Astrocyte (in vitro differentiated cells and primary cell): Measurements from ENCODE around the gene MCM8. TPM values are rescaled to one million over a fixed set of nuclear protein-coding genes. Genes with fewer than 3 reads are reported as not detected.

ENCODE experiments used
- DNase-seq: peaks from one replicate; pipeline ENCODE4 v3.0.0-alpha.2; 2010; ENCODE audit warnings: low read depth
- FAIRE-seq: peaks from 2 replicates; lab custom pipeline; 2011; peaks lifted over from hg19 to GRCh38; lab: Jason Lieb, UNC
- H2AFZ ChIP-seq: 2 replicates; pipeline ENCODE4 v1.6.0; 2012; ENCODE audit warnings: low read depth, low read length, inconsistent platforms
- H3K27ac ChIP-seq: 2 replicates; pipeline ENCODE4 v1.5.1; 2011; ENCODE audit warnings: low read depth, low read length, inconsistent platforms
- H3K27me3 ChIP-seq: 2 replicates; pipeline ENCODE4 v1.6.0; 2011; ENCODE audit warnings: low read length, inconsistent platforms; ENCODE audit not compliant: insufficient read depth
- H3K36me3 ChIP-seq: 2 replicates; pipeline ENCODE4 v1.5.1; 2011; ENCODE audit warnings: low read length, inconsistent platforms; ENCODE audit not compliant: insufficient read depth
- H3K4me1 ChIP-seq: 2 replicates; pipeline ENCODE4 v1.5.1; 2011; ENCODE audit warnings: low read length, inconsistent platforms; ENCODE audit not compliant: insufficient read depth
- H3K4me2 ChIP-seq: 2 replicates; pipeline ENCODE4 v1.6.0; 2012; ENCODE audit warnings: low read length, inconsistent platforms
- H3K4me3 ChIP-seq: 2 replicates; pipeline ENCODE4 v1.5.1; 2011; ENCODE audit warnings: low read depth, mild to moderate bottlenecking, low read length, inconsistent platforms; ENCODE audit not compliant: insufficient read depth
- H3K79me2 ChIP-seq: 2 replicates; pipeline ENCODE4 v1.6.0; 2012; ENCODE audit warnings: mild to moderate bottlenecking, low read length, inconsistent platforms; ENCODE audit not compliant: insufficient read depth
- H3K9ac ChIP-seq: 2 replicates; pipeline ENCODE4 v1.6.0; 2012; ENCODE audit warnings: mild to moderate bottlenecking, low read length, inconsistent platforms
- H3K9me3 ChIP-seq: 2 replicates; pipeline ENCODE4 v1.5.1; 2012; ENCODE audit warnings: low read depth, mild to moderate bottlenecking, low read length, inconsistent platforms; ENCODE audit not compliant: insufficient read depth
- H4K20me1 ChIP-seq: 2 replicates; pipeline ENCODE4 v1.6.0; 2012; ENCODE audit warnings: low read length, inconsistent platforms; ENCODE audit not compliant: insufficient read depth
- H3K27ac Mint-ChIP-seq: one replicate; pipeline ENCODE4 v1.8.0; 2021; ENCODE audit warnings: mild to moderate bottlenecking, mixed read lengths; ENCODE audit not compliant: unreplicated experiment
- H3K27me3 Mint-ChIP-seq: one replicate; pipeline ENCODE4 v1.8.0; 2021; ENCODE audit warnings: low read depth, mixed read lengths; ENCODE audit not compliant: unreplicated experiment
- H3K36me3 Mint-ChIP-seq: one replicate; pipeline ENCODE4 v1.8.0; 2021; ENCODE audit warnings: low read depth, mixed read lengths; ENCODE audit not compliant: unreplicated experiment
- H3K4me1 Mint-ChIP-seq: one replicate; pipeline ENCODE4 v1.8.0; 2021; ENCODE audit warnings: low read depth, mixed read lengths; ENCODE audit not compliant: unreplicated experiment
- H3K4me3 Mint-ChIP-seq: one replicate; pipeline ENCODE4 v1.8.0; 2021; ENCODE audit warnings: mild to moderate bottlenecking, moderate library complexity, mixed read lengths; ENCODE audit not compliant: unreplicated experiment
- H3K9me3 Mint-ChIP-seq: one replicate; pipeline ENCODE4 v1.8.0; 2021; ENCODE audit warnings: mild to moderate bottlenecking, mixed read lengths; ENCODE audit not compliant: unreplicated experiment
- CTCF ChIP-seq: IDR thresholded peaks from 2 replicates; pipeline ENCODE4 v1.5.1; 2011; ENCODE audit warnings: low read depth, mild to moderate bottlenecking, inconsistent platforms, low read length, moderate library complexity; ENCODE audit not compliant: insufficient read depth
- EZH2 ChIP-seq: IDR thresholded peaks from 2 replicates; pipeline ENCODE4 v1.6.1; 2012; ENCODE audit warnings: mild to moderate bottlenecking, low read length, inconsistent platforms; ENCODE audit not compliant: insufficient read depth
- total RNA-seq: library from RNA; stranded (reverse); gene quantifications from 2 replicates; pipeline ENCODE4 v1.2.1, GENCODE V29; 2021

Gene MCM8
- total RNA-seq, 1 donor from 2014 or later = 5.7 TPM

GRCh38 chr20:6038256-6038655 is 87.8 kb downstream of the MCM8 start:
- Histone ChIP-seq H2AFZ (no peak overlapping the region), H3K27me3 (no peaks in the 10 kb centered on the region), H3K9me3 (no peaks in the 10 kb centered on the region), H3K9ac (no peak overlapping the region), H3K4me1 (no peaks in the 10 kb centered on the region), H3K4me3 (no peak overlapping the region), H3K27ac (no peak overlapping the region), H3K36me3 (peaks cover 37% of the 10 kb centered on the region), H4K20me1 (peaks cover 26% of the 10 kb centered on the region), H3K79me2 (no peaks in the 10 kb centered on the region), H3K4me2 (no peak overlapping the region)
- TF ChIP-seq CTCF = no peak
- Mint-ChIP-seq H3K36me3 (peaks cover 14% of the 10 kb centered on the region), H3K27me3 (no peaks in the 10 kb centered on the region), H3K27ac (no peak overlapping the region), H3K4me3 (no peak overlapping the region), H3K9me3 (no peaks in the 10 kb centered on the region), H3K4me1 (peaks cover 10% of the 10 kb centered on the region)
- FAIRE-seq (no peak), DNase-seq (no peak)

- Mint-ChIP-seq H3K4me1 (peaks cover under 1% of the 10 kb centered on the region), H3K4me3 (no peak overlapping the region), H3K9me3 (no peaks in the 10 kb centered on the region), H3K27me3 (no peaks in the 10 kb centered on the region), H3K27ac (no peak overlapping the region), H3K36me3 (peaks cover 14% of the 10 kb centered on the region)
- Histone ChIP-seq H3K4me1 (no peaks in the 10 kb centered on the region), H4K20me1 (peaks cover 12% of the 10 kb centered on the region), H3K9me3 (no peaks in the 10 kb centered on the region), H3K4me2 (no peak overlapping the region), H3K79me2 (no peaks in the 10 kb centered on the region), H2AFZ (no peak overlapping the region), H3K36me3 (peaks cover 34% of the 10 kb centered on the region), H3K9ac (no peak overlapping the region), H3K27me3 (no peaks in the 10 kb centered on the region), H3K27ac (no peak overlapping the region), H3K4me3 (no peak overlapping the region)
- no peak for DNase-seq
- TF ChIP-seq CTCF = no peak
- TF ChIP-seq EZH2 = no peak
- no peak for FAIRE-seq
Observed at GRCh38 chr20:6039766-6040165, 89.3 kb downstream of the MCM8 start.

DNA sequence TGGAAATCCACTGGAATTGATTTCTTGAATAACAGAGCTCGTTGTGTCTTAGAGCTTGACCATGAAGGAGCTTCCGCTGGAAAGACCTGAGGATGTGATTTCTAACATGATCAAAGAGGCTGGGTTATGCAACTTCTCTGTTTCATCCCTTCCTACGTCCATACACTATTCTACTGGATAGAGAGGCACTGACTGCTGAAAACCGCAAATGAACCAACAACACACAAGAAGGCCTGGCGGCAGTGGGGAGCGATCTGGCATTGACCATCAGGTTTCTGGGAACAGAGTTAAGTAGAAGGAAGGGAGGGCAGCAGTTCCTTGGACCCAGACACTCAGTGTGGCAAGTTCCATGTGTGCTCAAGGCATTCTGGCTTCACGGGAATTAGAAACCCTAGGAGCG is 90.1 kb downstream of the MCM8 start:
- Mint-ChIP-seq H3K4me3 (no peak overlapping the region), H3K27ac (no peak overlapping the region), H3K27me3 (no peaks in the 10 kb centered on the region), H3K9me3 (no peaks in the 10 kb centered on the region), H3K4me1 (no peaks in the 10 kb centered on the region), H3K36me3 (peaks cover 13% of the 10 kb centered on the region)
- H3K4me3 ChIP-seq = no peak overlapping the region
- no peaks in the 10 kb centered on the region for H3K79me2 ChIP-seq
- peaks cover 34% of the 10 kb centered on the region for H3K36me3 ChIP-seq
- DNase-seq = no peak
- H3K9ac ChIP-seq = no peak overlapping the region
- H3K9me3 ChIP-seq = no peaks in the 10 kb centered on the region
- H3K4me2 ChIP-seq = no peak overlapping the region
- TF ChIP-seq CTCF (no peak), EZH2 (no peak)
- H3K4me1 ChIP-seq = no peaks in the 10 kb centered on the region
- no peak overlapping the region for H3K27ac ChIP-seq
- H3K27me3 ChIP-seq = no peaks in the 10 kb centered on the region
- H2AFZ ChIP-seq = no peak overlapping the region
- no peak for FAIRE-seq
- peaks cover 12% of the 10 kb centered on the region for H4K20me1 ChIP-seq
